ENCODE results near the gene SPAG16. TPM values are rescaled to one million over a fixed set of nuclear protein-coding genes. Genes with fewer than 3 reads are reported as not detected.

Gene SPAG16
- total RNA-seq, 1 experiment from 2014 or later: 0.30 TPM

DNA sequence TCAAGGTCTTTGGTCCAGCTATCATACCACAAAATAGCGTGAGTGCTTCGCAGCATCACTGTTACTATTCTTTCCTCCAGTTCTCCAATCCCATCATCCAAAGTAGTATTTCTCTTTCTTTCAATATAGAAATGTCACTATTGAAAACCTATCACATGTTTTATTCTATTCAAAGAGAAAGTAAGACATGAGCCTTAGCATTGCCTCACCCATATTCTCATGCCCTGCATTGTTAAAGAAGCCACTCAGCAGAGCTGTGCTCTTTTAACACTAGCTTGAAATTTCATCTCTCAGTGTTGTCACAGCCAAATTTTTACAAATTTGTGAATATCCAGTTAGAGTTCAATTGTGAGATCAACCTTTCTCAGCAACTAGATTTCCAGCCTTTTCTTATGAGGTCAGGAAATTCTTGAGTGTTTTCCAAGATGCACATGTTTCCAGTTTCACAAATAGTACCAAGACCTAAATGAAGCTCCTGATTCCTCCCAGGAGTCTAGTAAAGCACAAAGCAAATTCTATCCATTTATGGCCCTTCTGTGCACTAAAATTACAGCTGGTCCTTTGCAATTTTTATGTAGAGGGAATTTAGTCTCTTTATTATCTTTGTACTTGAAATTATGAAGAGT lies 343.7 kb downstream of the SPAG16 start (continued):
- no peak for TF ChIP-seq FOSL1 (IDR thresholded peaks at IDR 0.05; ENCODE audit: low read depth)

DNA sequence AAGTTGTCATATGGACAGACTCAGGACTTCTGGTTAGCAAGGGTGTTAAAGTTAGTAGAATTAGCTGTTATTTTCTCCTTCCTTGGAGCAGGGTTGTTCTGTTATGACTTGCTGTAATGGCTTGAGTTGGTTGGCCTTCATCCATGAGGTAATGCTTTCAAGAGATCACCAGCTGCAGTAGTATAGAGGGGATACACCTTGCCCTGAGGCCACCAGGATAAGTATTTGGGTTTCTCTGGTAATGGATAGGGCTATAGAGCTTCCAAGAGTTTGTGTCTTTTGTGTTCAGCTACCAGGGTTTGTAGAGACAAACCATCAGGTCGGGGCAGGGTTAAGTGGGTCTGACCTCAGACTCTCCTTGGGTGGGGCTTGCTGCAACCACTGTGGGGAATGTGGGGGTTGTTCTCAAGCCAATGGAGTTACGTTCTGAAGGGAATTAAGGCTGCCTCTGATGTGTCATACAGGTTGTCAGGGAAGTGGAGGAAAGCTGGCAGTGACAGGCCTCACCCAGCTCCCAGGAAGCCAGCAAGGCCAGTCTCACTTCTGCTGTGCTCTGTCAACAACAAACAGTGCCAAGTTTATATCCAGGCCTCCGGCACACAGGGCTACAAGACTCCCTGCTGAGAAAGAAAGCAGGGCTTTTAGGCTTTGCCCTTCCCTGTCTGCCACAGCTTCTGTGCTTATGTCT lies 356.6 kb downstream of the SPAG16 start:
- ATAC-seq: no peak

More for the DNA sequence above, 356.6 kb downstream of the SPAG16 start:
- POLR2A ChIA-PET: no interaction called here
- Histone ChIP-seq H4K20me1 (ENCODE audit: insufficient read depth) (no peaks in the 10 kb centered on the region), H3K9me2 (ENCODE audit: insufficient read depth) (no peaks in the 10 kb centered on the region), H3K9ac (ENCODE audit: low read length) (no peak overlapping the region), H3K36me3 (ENCODE audit: control insufficient read depth in 1 of 2, insufficient read depth in 2 of 2, low read length in 2 of 2) (no peaks in the 10 kb centered on the region), H3K4me2 (ENCODE audit: low read length) (no peak overlapping the region), H3K4me3 (replicated peaks in 1 of 2; ENCODE audit: low read depth in 1 of 2, low read length in 2 of 2) (no peak overlapping the region), H3K79me2 (ENCODE audit: insufficient read depth, low read length) (no peaks in the 10 kb centered on the region), H2AFZ (ENCODE audit: low read depth, low read length, poor library complexity, severe bottlenecking) (no peak overlapping the region), H3K4me1 (ENCODE audit: control insufficient read depth in 1 of 2, insufficient read depth in 2 of 2, low read length in 2 of 2) (no peaks in the 10 kb centered on the region), H3K9me3 (ENCODE audit: control insufficient read depth in 1 of 2, insufficient read depth in 1 of 2, low read depth in 1 of 2, low read length in 2 of 2) (no peaks in the 10 kb centered on the region), H3K27ac (ENCODE audit: low read depth, low read length) (no peak overlapping the region), H3K27me3 (ENCODE audit: insufficient read depth, low read length) (no peaks in the 10 kb centered on the region)
- RAD21 ChIA-PET (ENCODE audit: low non-redundant PET in 1 of 2, low total read pairs in 2 of 2, uncharacterized antibody in 2 of 2, unreplicated experiment in 2 of 2): no interaction called here
- intact Hi-C loops (cut with micrococcal nuclease): no loop called here
- CTCF ChIA-PET: no interaction called here
- DNase-seq (ENCODE audit: low read depth, low spot score): no peak
- TF ChIP-seq JUND (IDR thresholded peaks at IDR 0.05) (no peak), YY1 (IDR thresholded peaks at IDR 0.05; ENCODE audit: extremely low read depth, insufficient replicate concordance, low read depth, low read length) (no peak), EGR1 (IDR thresholded peaks at IDR 0.05; ENCODE audit: low read depth) (no peak), ELF1 (IDR thresholded peaks at IDR 0.05; ENCODE audit: borderline replicate concordance, low read depth) (no peak), ZNF274 (IDR thresholded peaks at IDR 0.05; ENCODE audit: low read depth, low read length) (no peak)
- TF ChIP-seq, protein P1, sequence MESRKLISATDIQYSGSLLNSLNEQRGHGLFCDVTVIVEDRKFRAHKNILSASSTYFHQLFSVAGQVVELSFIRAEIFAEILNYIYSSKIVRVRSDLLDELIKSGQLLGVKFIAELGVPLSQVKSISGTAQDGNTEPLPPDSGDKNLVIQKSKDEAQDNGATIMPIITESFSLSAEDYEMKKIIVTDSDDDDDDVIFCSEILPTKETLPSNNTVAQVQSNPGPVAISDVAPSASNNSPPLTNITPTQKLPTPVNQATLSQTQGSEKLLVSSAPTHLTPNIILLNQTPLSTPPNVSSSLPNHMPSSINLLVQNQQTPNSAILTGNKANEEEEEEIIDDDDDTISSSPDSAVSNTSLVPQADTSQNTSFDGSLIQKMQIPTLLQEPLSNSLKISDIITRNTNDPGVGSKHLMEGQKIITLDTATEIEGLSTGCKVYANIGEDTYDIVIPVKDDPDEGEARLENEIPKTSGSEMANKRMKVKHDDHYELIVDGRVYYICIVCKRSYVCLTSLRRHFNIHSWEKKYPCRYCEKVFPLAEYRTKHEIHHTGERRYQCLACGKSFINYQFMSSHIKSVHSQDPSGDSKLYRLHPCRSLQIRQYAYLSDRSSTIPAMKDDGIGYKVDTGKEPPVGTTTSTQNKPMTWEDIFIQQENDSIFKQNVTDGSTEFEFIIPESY (IDR thresholded peaks at IDR 0.05; ENCODE audit: extremely low read depth, insufficient replicate concordance, low read length): no peak
- no TSS peak for BruUV-seq (replicated peaks)
